Ovary (tissue), 3 donors: ENCODE results near the gene CALR.

Experiments used
- EP300 ChIP-seq: sonication (generic); formaldehyde crosslinking; IDR thresholded peaks from one replicate; pipeline ENCODE4 v1.6.1; 2017; ENCODE audit warnings: antibody characterized with exemption
- POLR2A ChIP-seq: fragments of 450-650 bp; IDR thresholded peaks from one replicate; pipeline ENCODE4 v1.6.1; 2017; ENCODE audit warnings: antibody characterized with exemption, mild to moderate bottlenecking, moderate library complexity
- TF ChIP-seq, protein P1 (sequence below), 3 donors: fragments of 450-650 bp in 2 of 3; fragments of 200-600 bp in 1 of 3; IDR thresholded peaks; one replicate each; pipeline versions ENCODE4 v1.5.1 to v1.8.0; 2016 to 2022; ENCODE audit warnings: antibody characterized with exemption in 3 of 3, mild to moderate bottlenecking in 1 of 3
- donor health status: DM: no; HTN: no; CAD: no.

DNA sequence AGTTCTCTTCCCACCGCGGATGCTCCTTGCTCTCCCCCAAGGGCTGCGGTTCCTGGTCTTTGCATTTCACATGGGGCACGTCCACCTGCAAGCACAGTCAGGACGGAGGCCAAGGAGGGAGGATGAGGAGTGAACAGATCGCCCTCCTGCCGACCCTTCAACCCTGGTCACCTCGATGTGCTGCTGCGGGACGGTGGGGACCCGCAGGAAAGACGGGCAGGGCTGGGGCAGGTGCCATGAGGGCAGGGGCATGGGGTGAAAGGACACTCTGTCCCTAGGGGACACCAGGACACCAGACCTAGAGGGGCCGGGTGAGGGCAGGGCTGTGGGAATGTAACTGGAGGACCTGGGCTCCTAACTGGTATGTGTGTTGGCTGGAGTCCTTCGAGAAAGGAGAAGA is 20.2 kb upstream of the CALR start:
- TF ChIP-seq POLR2A (no peak), EP300 (no peak)
- TF ChIP-seq, protein P1, sequence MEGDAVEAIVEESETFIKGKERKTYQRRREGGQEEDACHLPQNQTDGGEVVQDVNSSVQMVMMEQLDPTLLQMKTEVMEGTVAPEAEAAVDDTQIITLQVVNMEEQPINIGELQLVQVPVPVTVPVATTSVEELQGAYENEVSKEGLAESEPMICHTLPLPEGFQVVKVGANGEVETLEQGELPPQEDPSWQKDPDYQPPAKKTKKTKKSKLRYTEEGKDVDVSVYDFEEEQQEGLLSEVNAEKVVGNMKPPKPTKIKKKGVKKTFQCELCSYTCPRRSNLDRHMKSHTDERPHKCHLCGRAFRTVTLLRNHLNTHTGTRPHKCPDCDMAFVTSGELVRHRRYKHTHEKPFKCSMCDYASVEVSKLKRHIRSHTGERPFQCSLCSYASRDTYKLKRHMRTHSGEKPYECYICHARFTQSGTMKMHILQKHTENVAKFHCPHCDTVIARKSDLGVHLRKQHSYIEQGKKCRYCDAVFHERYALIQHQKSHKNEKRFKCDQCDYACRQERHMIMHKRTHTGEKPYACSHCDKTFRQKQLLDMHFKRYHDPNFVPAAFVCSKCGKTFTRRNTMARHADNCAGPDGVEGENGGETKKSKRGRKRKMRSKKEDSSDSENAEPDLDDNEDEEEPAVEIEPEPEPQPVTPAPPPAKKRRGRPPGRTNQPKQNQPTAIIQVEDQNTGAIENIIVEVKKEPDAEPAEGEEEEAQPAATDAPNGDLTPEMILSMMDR (IDR thresholded peaks at IDR 0.05): no peak
